Measurements from ENCODE around the gene TNNI3K.

The TNNI3K gene

DNA sequence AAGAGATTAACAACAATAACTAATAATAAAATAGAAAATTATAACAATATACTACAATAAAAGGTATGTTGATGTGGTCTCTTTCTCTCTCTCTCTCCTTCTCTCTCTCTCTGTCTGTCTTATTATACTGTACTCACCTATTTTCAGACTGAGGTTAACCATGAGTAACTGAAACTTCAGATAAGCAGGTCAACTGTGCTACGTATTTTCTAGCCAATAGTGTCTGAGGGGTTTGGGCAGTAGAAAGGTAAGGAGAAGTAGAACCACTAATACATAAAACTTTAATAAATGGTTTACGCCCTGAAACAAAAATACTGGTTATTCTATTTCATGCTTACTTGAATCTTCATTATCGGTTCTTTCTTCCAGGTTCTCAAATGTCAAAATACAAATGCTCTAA is 348.2 kb downstream of the TNNI3K start:
- DNase-seq, result no peak

DNA sequence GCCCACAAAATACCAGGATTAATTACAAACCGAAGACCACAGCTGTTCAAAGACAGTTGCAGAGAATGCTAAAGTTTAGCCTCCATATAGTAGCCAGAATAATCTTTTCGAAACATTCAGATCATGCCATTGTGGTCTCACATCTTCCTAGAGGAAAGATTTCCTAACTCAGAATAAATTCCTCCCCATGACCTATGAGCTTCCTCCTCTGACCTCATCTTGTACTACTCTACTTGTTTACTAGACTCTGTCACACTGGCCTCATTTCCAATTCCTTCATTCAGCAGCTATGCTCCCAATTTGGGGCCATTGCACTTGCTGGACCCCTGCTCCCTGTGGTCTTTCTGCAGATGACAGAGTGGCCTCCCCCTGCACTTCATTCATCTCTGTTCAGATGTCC is 349.0 kb downstream of the TNNI3K start:
- no peak for DNase-seq

DNA sequence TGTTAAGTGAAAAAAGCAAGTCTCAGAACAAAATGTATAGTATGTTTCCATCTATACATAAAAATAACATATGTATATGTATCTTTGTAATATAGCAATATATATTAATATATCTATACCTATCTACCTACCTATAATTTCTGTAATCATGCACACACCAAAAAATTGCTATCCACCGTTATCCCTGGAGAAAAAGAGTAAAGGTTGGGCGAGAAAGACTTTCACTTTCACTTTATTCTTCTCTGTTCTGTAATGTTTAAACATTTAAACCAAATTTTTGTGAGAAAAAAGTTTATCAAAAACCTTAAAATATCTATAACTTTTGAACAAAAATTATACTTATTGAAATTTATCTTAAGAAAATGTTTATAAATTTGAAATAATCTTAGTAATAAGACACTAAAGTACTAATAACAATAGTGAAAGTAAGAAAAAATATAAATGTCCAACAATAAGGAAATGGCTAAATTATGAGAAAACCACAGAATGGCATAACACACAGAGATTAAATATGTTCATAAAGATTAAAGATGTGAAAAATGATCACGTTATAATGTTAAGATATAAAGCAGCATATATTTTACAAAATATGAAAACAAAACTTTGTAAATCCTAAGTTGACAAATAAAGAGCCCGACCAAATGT is 351.2 kb downstream of the TNNI3K start:
- DNase-seq, result no peak

DNA sequence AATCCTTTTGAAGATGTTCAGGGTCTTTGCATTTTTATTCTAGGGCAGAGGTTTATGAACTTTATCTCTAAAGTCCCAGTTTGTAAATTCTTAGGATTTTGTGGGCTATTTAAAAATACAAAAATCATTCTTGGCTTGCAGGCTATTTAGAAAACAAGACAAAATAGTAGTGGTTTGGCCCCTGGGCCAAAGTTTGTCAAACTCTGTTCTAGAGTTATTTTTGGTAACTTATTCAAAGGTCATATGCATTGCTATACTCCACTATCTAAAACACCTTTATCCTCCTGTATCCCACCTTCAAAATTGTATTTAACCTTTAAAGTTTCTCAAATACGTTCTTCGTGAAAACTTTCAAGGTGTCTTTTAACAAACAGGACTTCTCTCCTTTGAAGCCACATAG is 352.7 kb downstream of the TNNI3K start:
- no peak for DNase-seq

DNA sequence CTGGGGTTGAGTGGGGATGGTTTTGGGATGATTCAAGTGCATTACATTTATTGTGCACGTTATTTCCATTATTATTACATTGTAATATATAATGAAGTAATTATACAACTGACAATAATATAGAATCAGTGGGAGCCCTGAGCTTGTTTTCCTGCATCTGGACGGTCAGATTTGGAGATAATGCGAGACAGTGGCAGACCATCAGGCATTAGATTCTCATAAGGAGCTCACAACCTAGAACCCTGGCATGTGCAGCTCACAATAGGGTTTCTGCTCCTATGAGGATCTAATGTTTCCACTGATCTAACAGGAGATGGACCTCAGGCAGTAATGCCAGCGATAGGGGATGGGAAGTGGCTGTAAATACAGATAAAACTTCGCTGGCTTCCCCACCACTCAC is 355.1 kb downstream of the TNNI3K start:
- no peak for DNase-seq

DNA sequence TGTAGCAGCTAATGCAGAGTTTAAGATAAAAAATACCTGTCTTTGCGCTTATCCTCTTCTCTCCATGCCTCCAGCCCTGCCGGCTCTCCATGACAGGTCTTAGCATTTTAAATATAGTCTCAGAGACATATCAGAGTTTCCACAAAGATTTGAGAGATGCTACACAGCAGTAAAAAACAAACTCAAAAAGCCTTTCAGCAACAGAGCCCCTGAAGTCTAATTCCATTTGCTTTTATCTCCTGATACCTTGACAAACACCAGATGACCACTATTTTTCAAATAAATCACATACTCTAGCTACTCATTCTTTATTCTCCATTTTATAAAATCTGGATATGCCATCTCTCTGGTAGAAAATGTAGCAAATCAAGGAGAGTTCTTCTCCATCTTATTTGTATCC is 356.8 kb downstream of the TNNI3K start:
- no peak for DNase-seq

DNA sequence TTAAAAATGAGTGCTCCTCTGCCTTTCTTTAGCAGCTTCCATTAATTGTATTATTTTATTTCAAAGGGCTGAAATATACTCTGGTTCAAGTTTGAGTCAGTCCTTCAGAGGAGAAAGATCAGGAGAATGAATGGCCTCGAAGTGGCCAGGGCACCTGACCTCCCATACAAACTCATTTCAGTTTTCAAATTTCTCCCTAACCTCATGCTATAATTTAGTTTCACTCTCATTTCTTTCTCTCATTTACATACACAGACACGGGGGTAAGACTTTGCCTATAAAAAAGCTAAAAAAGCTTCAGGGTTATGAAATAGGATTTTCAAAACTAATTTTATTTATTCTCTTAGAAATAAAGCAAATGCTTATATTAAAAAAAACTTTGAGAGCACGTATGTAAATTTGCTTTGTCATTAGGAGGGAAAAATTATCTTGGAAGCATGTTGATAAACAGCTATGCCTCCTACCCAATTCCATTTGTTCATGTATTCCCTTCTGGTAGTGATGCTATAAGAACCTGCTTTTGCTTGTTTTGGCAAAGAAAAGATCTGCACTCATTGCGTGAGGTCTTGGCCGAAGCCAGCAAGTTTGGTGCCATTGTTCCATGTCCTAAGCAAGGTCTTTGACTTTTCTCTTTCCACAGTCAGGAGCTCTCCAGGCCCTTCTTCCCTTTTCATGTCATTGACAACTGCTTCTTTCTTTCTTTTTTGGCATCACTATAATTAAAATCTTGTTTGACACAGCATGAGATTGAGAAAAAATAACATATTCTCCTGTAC is 357.6 kb downstream of the TNNI3K start:
- no peak for DNase-seq

Measured in NCI-H1105 (cell line).